ENCODE data around the gene TBP.

The TBP gene

DNA sequence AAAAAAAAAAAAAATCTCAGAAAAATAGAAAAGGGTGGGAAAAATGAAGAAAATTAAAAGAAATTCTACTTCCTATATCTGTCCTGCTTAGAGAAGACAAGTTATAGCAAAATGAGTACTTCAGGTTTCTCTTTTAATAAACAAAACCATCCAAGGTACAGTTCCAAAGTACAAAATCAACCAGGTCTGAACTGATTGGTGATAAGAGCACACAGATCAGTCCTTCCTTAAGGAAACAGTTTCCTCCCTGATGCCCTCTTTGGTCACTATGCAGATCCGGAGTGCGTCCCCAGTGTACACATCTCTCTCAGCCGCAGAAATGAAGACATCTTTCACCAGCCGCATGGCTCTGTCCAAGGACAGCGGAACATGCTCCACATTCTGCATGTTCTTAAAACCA is 19.2 kb upstream of the TBP start:
- DNase-seq (ENCODE audit: low read depth): no peak

DNA sequence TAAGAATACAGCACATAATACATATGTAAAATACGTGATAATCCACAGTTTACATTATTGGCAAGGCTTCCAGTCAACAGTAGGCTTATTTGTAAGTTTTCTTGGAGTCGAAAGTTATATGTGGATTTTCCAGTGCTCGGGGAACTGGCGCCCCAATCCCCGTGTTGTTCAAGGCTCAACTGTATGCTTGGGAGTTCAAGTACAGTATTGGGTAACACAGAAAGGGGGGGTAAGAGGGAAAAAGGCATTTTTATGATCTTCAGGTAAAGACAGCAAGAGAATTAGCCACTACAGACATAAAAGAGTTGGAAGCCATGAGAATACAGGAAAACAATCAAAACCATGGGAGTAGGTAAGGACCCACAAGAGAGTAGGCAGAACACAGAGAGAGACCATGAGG is 17.5 kb upstream of the TBP start:
- DNase-seq (ENCODE audit: low read depth): no peak

GRCh38 chr6:170537329-170537728 is 16.8 kb upstream of the TBP start:
- DNase-seq (ENCODE audit: low read depth): no peak

DNA sequence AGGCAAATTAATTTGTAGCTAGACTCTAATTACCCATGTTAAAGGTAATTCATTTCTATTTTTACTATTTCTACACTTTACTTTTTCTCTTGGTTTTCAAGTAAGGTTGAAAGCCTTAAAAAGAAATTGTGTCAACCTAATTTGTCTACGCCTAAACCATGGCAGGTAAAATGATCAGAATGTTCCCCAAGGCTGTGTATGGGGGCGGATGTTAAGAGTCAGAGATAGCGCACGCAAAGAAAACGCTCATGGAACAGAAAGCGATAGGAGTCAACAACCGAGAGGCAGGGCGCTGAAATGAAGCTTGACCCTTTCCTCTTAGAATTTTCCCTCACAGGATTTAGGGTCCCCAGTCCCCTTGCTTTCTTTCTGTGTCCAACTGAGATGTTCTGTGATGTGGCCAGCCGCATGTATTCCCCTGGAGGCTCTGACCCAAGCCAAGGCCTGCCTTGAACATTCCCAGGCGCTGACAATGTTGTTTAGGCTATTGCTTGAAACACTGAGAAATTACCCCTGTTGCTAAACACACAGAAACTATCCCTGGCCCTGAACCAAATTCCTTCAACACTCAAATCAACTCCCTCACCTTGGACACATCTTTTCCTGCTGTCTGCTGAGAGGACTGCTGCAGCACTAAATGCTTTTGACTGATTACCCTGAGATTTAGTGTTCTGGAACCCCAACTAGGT is 12.0 kb upstream of the TBP start:
- no peak for DNase-seq (ENCODE audit: low read depth)

DNA sequence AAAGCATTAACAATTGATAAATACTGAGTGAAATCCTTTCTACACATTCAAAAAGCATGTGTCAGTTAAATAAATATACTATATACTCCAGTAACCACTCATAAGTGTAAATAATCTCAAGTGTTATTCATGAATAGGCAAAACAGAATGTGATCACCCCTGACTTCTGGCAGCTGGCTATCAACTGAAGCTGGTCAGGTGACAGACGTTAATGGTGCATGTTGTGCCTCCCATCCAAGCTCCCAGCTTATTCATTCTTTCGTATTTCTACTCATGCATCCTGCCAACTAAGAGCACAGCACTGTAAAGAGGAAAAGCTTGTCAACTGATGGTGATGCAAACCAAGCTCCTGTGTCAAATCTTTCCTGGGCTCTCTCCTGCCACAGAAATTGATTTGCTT is 8.8 kb upstream of the TBP start:
- peak; percentile 7 for DNase-seq (ENCODE audit: low read depth)

DNA sequence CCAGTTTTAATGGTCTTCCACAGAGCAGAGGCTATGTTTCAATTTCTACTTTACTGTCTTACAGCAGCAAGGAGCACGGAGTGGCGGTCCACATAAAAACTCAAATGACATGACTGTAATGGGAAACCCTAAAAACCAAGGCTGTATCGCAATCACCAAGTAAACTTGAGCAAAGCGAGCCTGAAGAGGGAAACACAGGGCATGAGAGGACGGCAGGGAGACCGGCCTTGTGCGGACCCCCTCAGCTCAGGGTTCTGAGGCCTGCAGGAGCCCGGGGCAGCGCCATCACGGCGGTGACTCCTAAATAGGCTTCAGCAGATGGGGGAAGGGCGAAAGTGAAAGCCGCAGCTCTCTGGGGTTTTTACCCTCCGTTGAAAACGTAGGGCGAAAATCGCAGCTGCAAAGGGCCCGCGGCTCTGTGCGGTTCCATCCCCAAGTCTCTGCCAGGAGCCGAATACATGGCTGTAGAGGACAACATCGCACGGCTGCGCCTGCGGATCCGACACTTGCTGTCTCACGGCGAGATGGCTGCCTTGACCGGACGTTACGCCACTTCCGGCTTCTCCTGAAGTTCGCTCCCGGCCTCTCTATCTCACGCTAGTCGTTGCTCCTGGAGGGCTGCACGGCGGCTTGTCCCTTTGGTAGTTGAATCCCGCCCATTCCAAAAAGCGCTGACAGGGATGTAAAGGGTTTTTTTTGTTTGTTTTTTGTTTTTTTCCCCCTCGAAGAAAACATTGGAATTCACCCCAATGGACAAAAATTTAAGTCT is 1.2 kb upstream of the TBP start, which contains the start of gene PSMB1:
Gene PSMB1 (minus strand): TSS at position 543 of the 769 bp plus-strand sequence. CDS start 65 bp downstream, at position 478.
- peak; percentile 96 for DNase-seq (ENCODE audit: low read depth)

DNA sequence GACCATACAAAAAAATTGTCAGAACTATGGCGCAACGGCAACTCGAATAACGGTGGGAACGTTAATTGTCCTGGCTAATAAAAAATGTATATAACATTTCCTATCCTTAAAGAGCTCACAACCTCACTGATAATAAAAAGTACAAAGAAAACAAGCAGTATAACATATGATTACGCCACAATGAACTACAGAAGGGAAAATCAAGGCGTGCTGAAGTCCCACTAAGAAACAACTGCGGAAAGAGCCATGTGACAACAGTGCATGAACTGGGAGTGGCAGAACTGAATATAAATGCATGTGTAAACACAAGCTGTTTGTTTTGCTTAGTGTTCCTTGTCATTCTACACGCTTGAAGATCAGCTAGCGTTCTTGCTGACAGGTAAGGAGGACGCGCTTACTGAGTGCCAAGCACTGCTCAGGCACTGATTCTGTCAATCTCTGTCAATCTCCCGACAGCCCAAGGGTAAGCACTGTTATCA is 596 bp upstream of the TBP start:
- no peak for DNase-seq (ENCODE audit: low read depth)

DNA sequence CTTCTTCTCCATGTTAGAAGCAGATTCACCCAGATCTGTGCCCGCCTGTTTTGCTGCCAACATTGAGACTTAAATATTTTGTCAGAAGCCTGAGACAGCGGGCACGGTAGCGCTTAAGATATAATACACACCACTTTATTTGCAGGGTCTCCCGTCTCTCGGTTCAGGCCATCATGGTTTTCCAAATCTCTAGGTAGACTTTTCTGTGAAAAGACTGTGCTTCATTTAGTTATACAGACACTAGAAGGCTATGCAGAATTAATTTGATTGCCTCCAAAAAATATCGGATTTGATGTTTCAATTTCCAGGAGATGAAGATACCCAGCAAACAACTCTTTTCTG is 598 bp downstream of the TBP start:
- no peak for DNase-seq (ENCODE audit: low read depth)

DNA sequence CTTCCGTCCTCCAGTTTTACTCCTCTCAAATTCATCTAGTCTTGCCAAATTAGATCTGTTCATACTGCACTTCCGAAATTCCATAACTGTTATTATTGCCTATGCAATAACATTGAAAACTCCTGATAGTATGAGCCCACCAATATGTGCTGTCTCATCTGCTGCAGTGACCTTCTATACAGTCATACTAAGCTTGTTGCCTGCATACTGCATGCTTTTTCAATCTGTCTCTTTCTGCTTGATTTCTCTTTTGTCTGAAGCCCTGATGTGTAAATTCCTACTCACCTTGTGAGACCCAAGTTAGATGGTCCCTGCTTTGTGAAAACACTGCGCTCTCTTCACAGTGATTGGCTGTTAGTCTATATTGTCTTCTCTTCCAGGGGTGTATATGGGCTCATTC is 1.1 kb downstream of the TBP start:
- DNase-seq (ENCODE audit: low read depth): no peak

- DNase-seq (ENCODE audit: low read depth): no peak
Observed at GRCh38 chr6:170561555-170561954, 7.4 kb downstream of the TBP start.

DNA sequence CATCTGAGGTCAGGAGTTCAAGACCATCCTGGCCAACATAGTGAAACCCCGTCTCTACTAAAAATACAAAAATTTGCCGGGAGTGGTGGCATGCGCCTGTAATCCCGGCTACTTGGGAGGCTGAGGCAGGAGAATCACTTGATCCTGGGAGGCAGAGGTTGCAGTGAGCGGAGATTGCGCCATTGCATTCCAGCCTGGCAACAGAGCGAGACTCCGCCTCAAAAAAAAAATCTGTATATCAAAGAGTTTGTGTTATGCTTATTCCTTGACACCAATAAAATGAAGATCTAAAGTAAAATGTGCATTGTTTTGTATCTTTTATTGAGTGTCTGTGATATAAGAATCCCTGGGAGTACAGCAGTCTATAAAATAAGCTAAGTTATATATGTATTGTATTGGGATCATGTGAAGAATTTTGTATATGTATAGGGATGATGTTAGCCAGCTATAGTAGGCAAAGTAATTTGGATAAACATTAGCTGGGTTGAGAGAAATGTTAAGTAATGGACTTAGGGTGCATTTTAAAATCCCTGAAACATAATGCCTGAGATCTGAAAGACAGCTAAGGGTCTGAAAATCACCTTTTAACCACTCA is 10.9 kb downstream of the TBP start:
- no peak for DNase-seq (ENCODE audit: low read depth)

GRCh38 chr6:170572704-170573466 is 18.7 kb downstream of the TBP start:
- DNase-seq (ENCODE audit: low read depth): no peak

DNA sequence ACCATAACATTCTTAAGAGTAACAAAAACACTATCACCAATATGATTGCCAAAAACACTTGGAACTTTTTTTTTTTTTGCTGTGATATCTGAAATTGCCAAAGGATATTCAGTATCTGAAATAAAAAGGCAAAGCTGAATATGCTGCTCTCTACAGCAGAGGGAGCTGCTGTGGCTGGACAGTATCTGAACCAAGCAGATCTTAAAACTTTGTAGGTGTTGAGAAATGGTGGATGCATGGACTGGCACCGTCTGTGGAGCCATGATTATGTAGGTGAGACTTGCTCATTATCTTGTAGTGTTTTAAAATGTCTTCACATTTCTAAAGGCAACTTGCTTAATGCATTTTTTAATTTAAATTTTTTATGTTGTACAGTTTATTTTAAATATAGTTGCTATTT is 21.1 kb downstream of the TBP start:
- peak; percentile 5 for DNase-seq (ENCODE audit: low read depth)

GRCh38 chr6:170578909-170579308 is 24.7 kb downstream of the TBP start:
- DNase-seq (ENCODE audit: low read depth): no peak

GRCh38 chr6:170583756-170584180 is 29.6 kb downstream of the TBP start:
- DNase-seq (ENCODE audit: low read depth): no peak

DNA sequence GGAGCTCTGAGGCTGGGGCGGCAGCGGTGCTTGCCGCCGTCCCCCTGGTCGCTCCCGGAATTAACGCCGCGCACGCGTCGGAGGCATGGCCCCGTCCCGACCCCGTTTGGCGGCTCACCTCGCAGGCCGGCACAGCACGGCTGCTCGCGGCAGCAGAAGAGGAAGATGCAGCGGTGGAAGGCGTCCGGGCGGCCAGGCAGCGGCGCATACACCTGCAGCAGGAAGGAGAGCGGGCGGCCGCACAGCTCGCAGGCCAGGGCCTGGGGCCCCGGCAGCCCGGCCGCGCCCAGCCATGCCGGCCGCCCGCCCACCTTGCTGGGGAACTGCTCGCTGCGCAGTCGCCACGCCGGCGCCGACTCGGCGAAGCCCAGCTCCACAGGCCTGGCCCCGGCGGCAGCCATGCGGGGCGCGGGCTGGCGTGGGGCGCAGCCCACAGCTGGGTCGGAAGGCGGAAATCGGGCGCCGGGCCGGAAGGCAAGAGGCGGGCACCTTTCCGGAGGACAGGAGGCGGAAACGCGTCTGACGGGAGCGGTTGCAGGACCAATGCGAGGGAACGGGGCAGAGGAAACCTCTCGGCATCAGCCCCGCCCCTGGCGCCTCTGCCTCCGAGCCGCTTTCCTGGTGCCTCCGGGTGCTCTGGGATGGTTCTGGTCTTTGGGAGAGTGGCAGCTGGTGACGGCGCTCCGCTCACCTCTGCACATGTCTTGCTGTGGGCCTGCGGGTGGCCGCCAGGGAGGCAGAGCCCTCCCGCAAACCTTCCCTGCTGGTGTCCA is 30.2 kb downstream of the TBP start, which contains the start of gene PDCD2:
Gene PDCD2 (minus strand): TSS at position 457 of the 773 bp plus-strand sequence. CDS start 56 bp downstream, at position 401.
- DNase-seq (ENCODE audit: low read depth): peak; percentile 93

DNA sequence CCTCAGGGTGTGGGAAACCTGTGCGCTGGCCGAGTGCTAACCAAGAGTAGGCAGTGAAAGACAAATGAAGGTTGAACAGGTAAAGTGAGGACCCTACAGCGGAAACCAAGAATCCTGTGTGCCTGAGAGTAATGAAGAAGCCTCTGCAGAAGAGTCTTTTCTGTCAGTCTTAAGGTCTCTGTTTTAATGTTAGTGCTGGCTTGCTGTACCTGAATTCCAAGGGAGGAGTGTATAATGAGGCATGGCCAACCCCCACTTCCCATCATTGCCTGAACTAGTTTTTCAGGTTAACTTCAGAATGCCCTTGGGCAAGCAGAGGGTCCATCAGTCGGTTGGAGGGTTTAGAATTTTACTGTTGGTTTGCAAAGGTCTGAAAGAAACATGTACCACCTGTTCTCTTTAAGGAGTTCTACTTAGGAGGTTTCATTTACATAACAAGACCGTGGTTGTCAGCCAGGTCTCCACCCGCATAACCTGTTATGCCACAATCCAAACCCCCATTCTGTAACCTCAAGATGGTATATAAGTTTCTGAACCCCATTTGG is 30.9 kb downstream of the TBP start:
- DNase-seq (ENCODE audit: low read depth): no peak

DNA sequence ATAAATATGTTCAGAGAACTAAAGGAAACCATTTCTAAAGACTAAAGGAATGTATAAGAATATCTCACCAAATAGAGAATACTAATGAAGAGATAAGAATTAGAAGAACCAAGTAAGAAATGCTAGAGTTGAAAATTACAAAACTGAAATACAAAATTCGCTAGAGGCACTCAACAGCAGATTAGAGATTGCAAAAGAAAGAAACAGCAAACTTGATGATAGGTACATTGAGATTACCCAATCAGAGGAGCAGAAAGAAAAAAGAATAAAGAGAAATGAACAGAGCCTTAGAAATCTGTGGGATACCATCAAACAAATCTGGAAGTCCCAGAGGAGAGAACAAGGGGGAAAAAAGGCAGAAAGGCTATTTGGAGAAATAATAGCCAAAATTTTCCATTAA is 36.6 kb downstream of the TBP start:
- no peak for DNase-seq (ENCODE audit: low read depth)

GRCh38 chr6:170596426-170596825 is 42.3 kb downstream of the TBP start:
- no peak for DNase-seq (ENCODE audit: low read depth)

- DNase-seq (ENCODE audit: low read depth): no peak
Observed at GRCh38 chr6:170597278-170597677, 43.1 kb downstream of the TBP start.

- no peak for DNase-seq (ENCODE audit: low read depth)
Observed at GRCh38 chr6:170605574-170606259, 51.5 kb downstream of the TBP start.

All from EH (cell line).